ENCODE measurements around the gene WDCP.

Gene WDCP

DNA sequence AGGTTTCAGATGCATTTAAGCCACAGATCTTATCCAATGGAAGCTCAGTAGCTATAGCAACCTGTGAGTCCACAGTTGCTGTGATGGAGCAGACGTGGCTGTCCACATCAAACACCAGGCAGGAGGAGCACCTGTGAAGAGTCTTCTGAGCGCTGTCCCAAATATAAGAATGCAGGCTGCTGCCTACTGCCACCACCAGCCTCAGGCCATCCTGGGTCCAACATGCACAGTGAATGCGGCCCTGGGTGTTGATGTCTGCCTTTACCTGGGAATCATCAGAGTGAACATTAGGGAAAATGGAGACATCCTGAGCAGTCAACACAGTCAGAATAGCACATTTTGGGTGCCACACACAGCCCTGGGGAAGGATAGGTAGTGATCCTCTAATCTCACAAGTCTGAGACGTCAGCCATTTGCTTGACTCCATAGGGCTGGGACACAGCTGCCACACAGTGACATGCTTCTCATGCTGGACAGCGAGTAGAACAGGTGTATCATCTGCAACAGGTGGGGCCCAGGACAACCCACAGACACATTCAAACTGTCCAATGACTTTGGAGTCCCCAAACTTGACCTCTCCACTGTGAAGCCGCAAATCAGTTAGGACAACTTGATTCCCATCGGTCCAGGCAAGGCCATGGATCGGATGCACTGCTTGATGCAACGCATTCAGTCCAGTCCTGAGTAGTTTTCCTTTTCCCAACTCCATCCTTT, 8.2 kb downstream of the WDCP start:
- DNase-seq (ENCODE audit: low read depth) = no peak
- TF ChIP-seq, protein P1, sequence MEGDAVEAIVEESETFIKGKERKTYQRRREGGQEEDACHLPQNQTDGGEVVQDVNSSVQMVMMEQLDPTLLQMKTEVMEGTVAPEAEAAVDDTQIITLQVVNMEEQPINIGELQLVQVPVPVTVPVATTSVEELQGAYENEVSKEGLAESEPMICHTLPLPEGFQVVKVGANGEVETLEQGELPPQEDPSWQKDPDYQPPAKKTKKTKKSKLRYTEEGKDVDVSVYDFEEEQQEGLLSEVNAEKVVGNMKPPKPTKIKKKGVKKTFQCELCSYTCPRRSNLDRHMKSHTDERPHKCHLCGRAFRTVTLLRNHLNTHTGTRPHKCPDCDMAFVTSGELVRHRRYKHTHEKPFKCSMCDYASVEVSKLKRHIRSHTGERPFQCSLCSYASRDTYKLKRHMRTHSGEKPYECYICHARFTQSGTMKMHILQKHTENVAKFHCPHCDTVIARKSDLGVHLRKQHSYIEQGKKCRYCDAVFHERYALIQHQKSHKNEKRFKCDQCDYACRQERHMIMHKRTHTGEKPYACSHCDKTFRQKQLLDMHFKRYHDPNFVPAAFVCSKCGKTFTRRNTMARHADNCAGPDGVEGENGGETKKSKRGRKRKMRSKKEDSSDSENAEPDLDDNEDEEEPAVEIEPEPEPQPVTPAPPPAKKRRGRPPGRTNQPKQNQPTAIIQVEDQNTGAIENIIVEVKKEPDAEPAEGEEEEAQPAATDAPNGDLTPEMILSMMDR (IDR thresholded peaks at IDR 0.05; ENCODE audit: control insufficient read depth, insufficient read depth, low read depth, low read length, missing control alignments) = no peak
- H3K4me3 ChIP-seq (ENCODE audit: control insufficient read depth, low read depth, low read length) = no peak overlapping the region

DNA sequence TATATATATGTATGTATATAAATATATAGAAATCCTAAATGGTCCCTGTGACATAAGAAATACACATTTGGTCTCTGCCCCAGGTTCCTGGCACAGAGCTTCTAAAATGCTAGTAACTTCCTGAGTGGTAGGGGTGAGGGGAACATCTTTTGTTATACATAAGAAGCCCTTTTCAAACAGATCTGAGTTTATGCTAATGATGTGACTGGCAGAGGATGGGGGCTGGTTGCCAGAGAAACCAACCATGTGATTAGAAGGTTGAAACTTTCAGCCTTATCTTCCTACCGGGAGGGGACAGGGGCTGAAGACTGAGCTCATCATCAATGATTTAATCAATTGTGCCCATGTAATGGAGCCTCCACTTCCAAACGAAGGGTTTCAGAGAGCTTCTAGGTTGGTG, 21.0 kb downstream of the WDCP start:
- TF ChIP-seq, protein P1 (IDR thresholded peaks at IDR 0.05; ENCODE audit: control insufficient read depth, insufficient read depth, low read depth, low read length, missing control alignments) = no peak
- no peak overlapping the region for H3K4me3 ChIP-seq (ENCODE audit: control insufficient read depth, low read depth, low read length)
- no peak for DNase-seq (ENCODE audit: low read depth)

DNA sequence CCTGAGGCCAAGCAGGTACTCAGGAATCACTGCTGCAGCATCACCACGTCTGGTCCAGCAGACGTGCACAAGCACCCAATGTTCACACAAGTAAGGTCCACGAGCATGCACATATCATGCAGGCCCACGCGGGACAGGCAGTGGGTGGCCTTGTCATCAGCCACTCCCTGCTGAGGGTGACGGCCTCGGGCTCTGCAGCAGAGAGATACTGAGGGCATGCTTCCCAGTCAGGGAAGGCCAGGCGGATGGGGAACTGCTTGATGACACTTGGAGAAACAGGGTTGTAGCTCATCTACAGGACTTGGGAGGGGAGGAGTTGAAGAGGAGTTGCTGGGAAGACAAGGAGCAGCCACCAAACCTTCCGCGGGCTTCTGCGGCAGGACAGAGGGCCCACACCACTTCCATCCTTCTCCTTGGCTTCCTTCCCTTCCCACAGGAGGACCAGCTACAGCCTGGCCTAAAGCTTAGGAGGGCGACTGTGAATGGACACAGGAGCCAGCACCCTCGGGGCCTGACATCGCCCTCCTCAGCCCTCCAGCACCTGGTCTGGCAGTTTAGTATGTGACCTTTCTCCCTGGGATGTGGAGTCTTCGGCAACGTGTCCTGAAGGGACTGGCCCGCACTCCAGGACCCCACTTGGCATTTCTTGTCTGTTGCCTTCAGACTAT, 22.1 kb downstream of the WDCP start:
- TF ChIP-seq, protein P1 (IDR thresholded peaks at IDR 0.05; ENCODE audit: control insufficient read depth, insufficient read depth, low read depth, low read length, missing control alignments) = no peak
- H3K4me3 ChIP-seq (ENCODE audit: control insufficient read depth, low read depth, low read length) = no peak overlapping the region
- no peak for DNase-seq (ENCODE audit: low read depth)

DNA sequence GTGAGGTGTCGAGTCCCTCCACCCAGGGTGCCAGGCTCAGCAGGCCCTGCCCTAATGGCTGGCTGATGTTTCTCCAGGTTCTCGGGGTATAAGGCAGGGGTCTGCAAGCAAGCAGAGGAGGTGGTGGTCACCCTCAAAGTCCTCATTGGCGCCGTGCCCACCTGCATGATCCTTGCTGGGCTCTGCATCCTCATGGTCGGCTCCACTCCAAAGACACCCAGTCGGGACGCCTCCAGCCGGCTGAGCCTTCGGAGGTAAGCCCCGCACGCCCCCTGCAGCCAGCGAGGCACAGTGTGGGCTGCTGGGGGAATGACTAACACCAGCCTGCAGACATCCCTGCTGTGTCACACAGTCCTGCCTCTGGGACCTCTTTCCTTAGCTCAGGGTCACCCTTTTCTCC, 23.2 kb downstream of the WDCP start:
- TF ChIP-seq, protein P1 (IDR thresholded peaks at IDR 0.05; ENCODE audit: control insufficient read depth, insufficient read depth, low read depth, low read length, missing control alignments) = peak; percentile 58
- no peak overlapping the region for H3K4me3 ChIP-seq (ENCODE audit: control insufficient read depth, low read depth, low read length)
- no peak for DNase-seq (ENCODE audit: low read depth)

DNA sequence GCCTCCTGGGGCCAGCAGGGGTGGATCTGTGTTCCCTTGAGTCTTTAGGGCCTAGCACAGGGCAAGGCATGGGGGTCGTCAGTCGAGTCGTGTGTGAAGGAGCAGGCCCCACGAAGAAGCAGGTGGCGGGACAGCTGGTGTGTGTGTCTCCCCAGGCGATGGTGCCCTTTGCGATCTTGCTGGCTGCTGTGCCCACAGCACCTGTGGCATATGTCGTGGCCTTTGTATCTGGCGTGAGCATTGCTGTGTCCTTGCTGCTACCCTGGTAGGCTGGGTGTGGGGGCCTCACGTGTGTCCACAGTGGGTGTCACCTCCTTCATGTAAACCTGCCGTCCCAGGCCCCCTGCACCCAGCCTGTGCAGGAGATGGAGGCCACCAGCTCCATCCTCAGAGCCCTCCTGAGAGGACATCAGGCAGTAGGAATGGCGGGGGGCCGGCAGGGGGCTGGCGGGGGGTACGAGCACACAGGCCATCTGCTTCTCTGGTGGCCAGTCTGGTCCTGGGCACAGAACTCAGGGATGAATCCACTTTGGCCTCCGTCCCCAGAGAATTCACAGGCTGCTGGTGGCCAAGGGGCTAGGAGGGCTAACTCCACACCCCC, 24.1 kb downstream of the WDCP start:
- no peak overlapping the region for H3K4me3 ChIP-seq (ENCODE audit: control insufficient read depth, low read depth, low read length)
- DNase-seq (ENCODE audit: low read depth) = no peak
- TF ChIP-seq, protein P1 (IDR thresholded peaks at IDR 0.05; ENCODE audit: control insufficient read depth, insufficient read depth, low read depth, low read length, missing control alignments) = no peak

DNA sequence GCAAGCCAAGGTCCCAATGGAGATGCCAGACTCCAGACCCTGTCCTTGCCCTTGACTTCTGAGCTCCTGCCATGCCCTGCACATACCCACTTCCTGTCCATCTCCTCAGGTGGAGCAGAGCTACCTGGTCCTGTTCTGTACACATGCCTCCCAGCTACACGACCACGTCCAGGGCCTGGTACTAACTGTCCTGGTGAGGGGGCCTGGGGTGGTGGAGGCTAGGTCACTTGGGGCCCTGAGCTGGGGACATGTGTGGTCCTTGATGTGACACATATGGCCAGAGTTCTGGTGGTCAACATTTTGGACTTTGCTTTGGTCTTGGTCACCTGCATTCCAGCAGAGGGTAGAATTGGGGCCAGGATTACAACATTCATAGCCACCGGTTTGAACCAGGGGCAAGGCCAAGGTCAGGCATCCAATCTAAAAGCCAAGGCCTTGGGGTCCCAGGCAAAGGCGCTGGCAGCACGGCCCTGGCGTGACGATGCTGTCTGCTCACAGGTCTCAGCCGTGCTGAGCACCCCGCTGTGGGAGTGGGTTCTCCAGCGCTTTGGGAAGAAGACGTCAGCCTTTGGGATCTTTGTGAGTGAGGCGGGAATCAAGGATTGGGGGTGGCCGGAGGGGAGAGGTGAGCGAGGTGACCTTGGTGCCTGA, 24.7 kb downstream of the WDCP start:
- no peak overlapping the region for H3K4me3 ChIP-seq (ENCODE audit: control insufficient read depth, low read depth, low read length)
- DNase-seq (ENCODE audit: low read depth) = no peak
- TF ChIP-seq, protein P1 (IDR thresholded peaks at IDR 0.05; ENCODE audit: control insufficient read depth, insufficient read depth, low read depth, low read length, missing control alignments) = no peak
